H1 (cell line): ENCODE results near the gene KIAA1586. TPM values are rescaled to one million over a fixed set of nuclear protein-coding genes. Genes with fewer than 3 reads are reported as not detected.
A peak's percentile ranks its signal among the peaks of the same experiment; 100 is the strongest.

ENCODE experiments used
- ATF2 ChIP-seq: IDR thresholded peaks from 2 replicates; pipeline ENCODE4 v1.6.1; 2012; ENCODE audit warnings: low read length, inconsistent platforms
- ATF3 ChIP-seq: IDR thresholded peaks from 2 replicates; pipeline ENCODE4 v1.6.1; 2011; ENCODE audit warnings: low read depth, mild to moderate bottlenecking, low read length; ENCODE audit not compliant: insufficient read depth
- CBX5 ChIP-seq: fragments of 300-800, 300-1000 bp; sonication (generic); IDR thresholded peaks from 2 replicates; pipeline ENCODE4 v1.7.1; 2016; ENCODE audit warnings: antibody characterized with exemption, low read length, low read depth
- CHD1 ChIP-seq: IDR thresholded peaks from 2 replicates; pipeline ENCODE4 v1.6.1; 2012; ENCODE audit warnings: low read depth, low read length, improper control_type of control experiment
- CHD2 ChIP-seq: IDR thresholded peaks from 2 replicates; pipeline ENCODE4 v1.6.1; 2012; ENCODE audit warnings: low read length, improper control_type of control experiment
- CREB1 ChIP-seq: IDR thresholded peaks from 2 replicates; pipeline ENCODE4 v1.6.1; 2012; ENCODE audit warnings: inconsistent platforms
- EP300 ChIP-seq, 2 experiments: IDR thresholded peaks; 1 replicate in 1 of 2; 2 replicates in 1 of 2; pipeline ENCODE4 v1.6.1; 2011 to 2012; ENCODE audit warnings: low read depth in 2 of 2, low read length in 2 of 2, mild to moderate bottlenecking in 2 of 2, borderline replicate concordance in 1 of 2, inconsistent platforms in 1 of 2, moderate library complexity in 1 of 2
- EZH2 ChIP-seq: fragments of 200-600 bp; sonication (generic); IDR thresholded peaks from 2 replicates; pipeline ENCODE4 v1.7.1; 2012; ENCODE audit warnings: low read depth, mild to moderate bottlenecking, moderate library complexity, low read length, inconsistent platforms; ENCODE audit not compliant: severe bottlenecking
- KDM4A ChIP-seq: IDR thresholded peaks from one replicate; pipeline ENCODE4 v1.7.1; 2012; ENCODE audit warnings: low read depth, mild to moderate bottlenecking, moderate library complexity, low read length, inconsistent platforms; ENCODE audit not compliant: severe bottlenecking
- RAD21 ChIP-seq, 2 experiments: IDR thresholded peaks in 1 of 2; conservative IDR thresholded peaks in 1 of 2; 2 replicates each; pipeline ENCODE4 v1.6.1; 2011; ENCODE audit warnings: low read depth in 2 of 2, low read length in 2 of 2, improper control_type of control experiment in 1 of 2, inconsistent platforms in 1 of 2, mild to moderate bottlenecking in 1 of 2, moderate library complexity in 1 of 2
- RFX5 ChIP-seq: IDR thresholded peaks from 2 replicates; pipeline ENCODE4 v1.6.1; 2011; ENCODE audit warnings: low read depth, low read length, improper control_type of control experiment, borderline replicate concordance
- SIRT6 ChIP-seq: IDR thresholded peaks from one replicate; pipeline ENCODE4 v1.7.1; 2012; ENCODE audit warnings: low read length, inconsistent platforms
- SP2 ChIP-seq: IDR thresholded peaks from 2 replicates; pipeline ENCODE4 v1.6.1; 2012; ENCODE audit warnings: mild to moderate bottlenecking, low read length, inconsistent platforms
- SUZ12 ChIP-seq: fragments of 200-600 bp; sonication (generic); IDR thresholded peaks from 2 replicates; pipeline ENCODE4 v1.6.1; 2012; ENCODE audit warnings: mild to moderate bottlenecking, inconsistent platforms, low read length, moderate library complexity, mixed read lengths
- TAF7 ChIP-seq: optimal IDR thresholded peaks from 2 replicates; pipeline ENCODE3; 2011; ENCODE audit warnings: low read depth, mild to moderate bottlenecking, inconsistent platforms, low read length, moderate library complexity, borderline replicate concordance
- TCF12 ChIP-seq: IDR thresholded peaks from 2 replicates; pipeline ENCODE4 v1.6.1; 2011; ENCODE audit warnings: low read depth, mild to moderate bottlenecking, low read length
- TEAD4 ChIP-seq: IDR thresholded peaks from 2 replicates; pipeline ENCODE4 v1.6.1; 2012; ENCODE audit warnings: low read depth, low read length, inconsistent platforms, mixed read lengths
- USF2 ChIP-seq: IDR thresholded peaks from 2 replicates; pipeline ENCODE4 v1.6.1; 2011; ENCODE audit warnings: low read length, improper control_type of control experiment
- ZNF274 ChIP-seq: IDR thresholded peaks from 2 replicates; pipeline ENCODE4 v1.7.0; 2012; ENCODE audit warnings: low read length, borderline replicate concordance; ENCODE audit errors: extremely low read depth
- polyA plus RNA-seq, 7 experiments: library from polyadenylated mRNA; depleted of rRNA in 3 of 7; stranded (reverse) in 5 of 7; unstranded in 2 of 7; fragments of >200 nt in 5 of 7; fragments of 200-250 nt in 2 of 7; gene quantifications; 1 replicate in 5 of 7; 2 replicates in 1 of 7; 4 replicates in 1 of 7; pipeline versions ENCODE4 v1.2.1 to v1.2.3, GENCODE V29; 2011 to 2013; ENCODE audit warnings: missing spikeins in 2 of 7, mixed read lengths in 2 of 7
- total RNA-seq: library from RNA; stranded (reverse); fragmentation: NEBNext Ultra II Directional; extraction: Animal tissue kit (Norgen Biotek cat#: 25700); gene quantifications from 2 replicates; pipeline ENCODE4 v1.2.1, GENCODE V29; 2021

KIAA1586 gene
- total and polyA plus RNA-seq, 2 of the 8 experiments (the other 6 are each of a cell fraction or from before 2014, with no cell fraction given), result 2.1 to 24.4 TPM

DNA sequence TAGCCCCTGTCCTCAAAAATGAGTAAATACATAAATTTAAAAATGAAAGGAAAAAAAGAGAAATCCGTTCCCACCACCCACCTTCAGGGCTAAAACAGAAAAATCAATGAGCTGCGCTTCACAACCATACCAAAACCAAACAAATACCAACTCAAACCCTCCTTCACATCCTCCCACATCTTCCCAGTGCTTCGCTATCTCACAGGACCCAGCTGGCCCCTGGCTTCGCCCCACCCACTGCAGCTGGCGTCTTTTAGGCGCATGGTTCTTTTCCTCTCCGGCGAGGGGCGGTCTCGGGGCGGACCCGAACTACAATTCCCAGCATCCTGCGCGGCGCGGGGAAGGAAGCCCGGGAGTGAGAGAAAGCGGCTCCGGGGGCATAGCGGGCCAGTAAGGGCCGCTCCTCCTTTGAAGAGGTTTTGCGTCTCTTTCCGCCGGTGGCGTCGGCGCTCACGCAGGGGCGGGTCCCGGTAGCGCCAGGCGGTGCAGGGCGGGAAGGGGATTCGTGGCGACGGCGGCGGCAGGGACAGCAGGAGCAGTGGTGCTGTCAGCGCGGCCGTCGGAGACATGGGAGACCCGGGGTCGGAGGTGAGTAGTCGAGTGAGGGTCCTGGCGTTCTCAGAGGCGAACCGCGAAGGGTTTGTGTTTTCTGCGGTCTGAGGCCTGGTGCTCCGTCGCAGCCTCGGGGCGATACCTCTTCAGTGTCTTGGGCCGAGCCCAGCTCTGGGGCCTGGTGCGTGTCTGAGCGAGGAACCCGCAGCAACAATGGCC is 43.4 kb downstream of the KIAA1586 start, which contains the start of gene ZNF451 (continued):
- peak; percentile 55; the same call in 1 of the 2 replicates for TF ChIP-seq CREB1
- TF ChIP-seq SUZ12, result no peak
- TF ChIP-seq EP300 (IDR thresholded peaks at IDR 0.05; ENCODE audit: borderline replicate concordance in 1 of 2, low read depth in 2 of 2, low read length in 2 of 2), result no peak
- TF ChIP-seq SP2, result no peak
- TF ChIP-seq ATF3, result no peak
- TF ChIP-seq KDM4A, result no peak
- TF ChIP-seq ZNF274, result no peak
- TF ChIP-seq TCF12, result peak; percentile 83
- TF ChIP-seq RAD21 (IDR thresholded peaks at IDR 0.05 in 1 of 2, conservative IDR thresholded peaks at IDR 0.05 in 1 of 2; ENCODE audit: low read depth in 2 of 2, low read length in 2 of 2), result 0 out of 4 replicates have a peak, but pooled peaks of 1 of the 2 experiments have one; percentile 2
- no peak for TF ChIP-seq CBX5
- no peak for TF ChIP-seq ATF2
- peak; percentile 46 for TF ChIP-seq TAF7
- TF ChIP-seq EZH2, result no peak
- TF ChIP-seq CHD2, result peak; percentile 37; the same call in 1 of the 2 replicates
- no peak for TF ChIP-seq RFX5
- no peak for TF ChIP-seq USF2
- TF ChIP-seq SIRT6, result no peak
- no peak for TF ChIP-seq TEAD4
- no peak for TF ChIP-seq CHD1
